Left cardiac atrium (tissue), 4 donors: Measurements from ENCODE around the gene BACH2. TPM values are rescaled to one million over a fixed set of nuclear protein-coding genes. Genes with fewer than 3 reads are reported as not detected.

Source experiments
- ATAC-seq, 2 donors: fragments of 200-7000 bp; cut with Tn5 transposase; one replicate each; pipeline ENCODE4 v1.9.1; 2020; ENCODE audit warnings: mild to moderate bottlenecking in 2 of 2, moderate library complexity in 2 of 2
- DNase-seq: peaks from one replicate; pipeline ENCODE4 v3.0.0-alpha.2; 2020
- intact Hi-C, 2 donors: fragments of 100-400 bp; cut with DNase I; formaldehyde crosslinking; loops; one replicate each; pipeline versions ENCODE4 v1.14.1 to v1.15.1; 2022 to 2023
- total RNA-seq, 2 donors: library from RNA; stranded (reverse); fragmentation: NEBNext Ultra II Directional; extraction: Animal tissue kit (Norgen Biotek cat#: 25700); gene quantifications; one replicate each; pipeline ENCODE4 v1.2.1, GENCODE V29; 2021
- donor health status: DM: no; HTN: yes; CAD: no.
- donor health status: DM: no; HTN: yes; CAD: no; lungs with severe emphysema.
- donor health status: DM: yes; HTN: yes; CAD: no.
- donor health status: Dilated cardiomyopathy.

BACH2 gene
- total RNA-seq, 2 donors from 2014 or later = 2.0 to 2.5 TPM

- no peak for ATAC-seq
- intact Hi-C loops = no loop called here
- DNase-seq = no peak
Observed at GRCh38 chr6:90004511-90004910, 292.1 kb downstream of the BACH2 start.

DNA sequence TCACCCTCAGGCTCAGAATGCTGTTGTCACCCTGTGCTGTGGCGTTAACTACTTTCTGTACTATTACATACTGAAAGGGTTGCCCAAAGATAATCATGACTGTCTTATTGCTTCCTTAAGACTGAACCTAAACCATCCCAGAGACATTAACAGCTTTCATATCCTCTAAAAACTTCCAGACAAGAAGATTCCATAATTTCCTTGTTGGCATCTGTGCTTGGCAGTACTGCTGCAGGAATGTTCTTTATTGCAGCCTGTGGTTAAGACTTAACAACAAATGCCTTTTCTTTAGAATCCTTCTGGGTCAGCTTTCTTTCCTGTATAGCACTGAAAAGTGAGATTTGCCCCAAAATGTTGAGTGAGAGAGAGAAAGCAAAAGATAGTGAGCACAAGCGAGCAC is 292.7 kb downstream of the BACH2 start:
- ATAC-seq (no peak), DNase-seq (no peak)
- intact Hi-C loops = no loop called here

GRCh38 chr6:90003069-90003795 is 293.4 kb downstream of the BACH2 start:
- intact Hi-C loops = no loop called here
- ATAC-seq (peak in 1 of 2 donors; percentile 63), DNase-seq (no peak)

- no peak for ATAC-seq
- intact Hi-C loops = no loop called here
Observed at GRCh38 chr6:90000864-90001731, 295.5 kb downstream of the BACH2 start.

DNA sequence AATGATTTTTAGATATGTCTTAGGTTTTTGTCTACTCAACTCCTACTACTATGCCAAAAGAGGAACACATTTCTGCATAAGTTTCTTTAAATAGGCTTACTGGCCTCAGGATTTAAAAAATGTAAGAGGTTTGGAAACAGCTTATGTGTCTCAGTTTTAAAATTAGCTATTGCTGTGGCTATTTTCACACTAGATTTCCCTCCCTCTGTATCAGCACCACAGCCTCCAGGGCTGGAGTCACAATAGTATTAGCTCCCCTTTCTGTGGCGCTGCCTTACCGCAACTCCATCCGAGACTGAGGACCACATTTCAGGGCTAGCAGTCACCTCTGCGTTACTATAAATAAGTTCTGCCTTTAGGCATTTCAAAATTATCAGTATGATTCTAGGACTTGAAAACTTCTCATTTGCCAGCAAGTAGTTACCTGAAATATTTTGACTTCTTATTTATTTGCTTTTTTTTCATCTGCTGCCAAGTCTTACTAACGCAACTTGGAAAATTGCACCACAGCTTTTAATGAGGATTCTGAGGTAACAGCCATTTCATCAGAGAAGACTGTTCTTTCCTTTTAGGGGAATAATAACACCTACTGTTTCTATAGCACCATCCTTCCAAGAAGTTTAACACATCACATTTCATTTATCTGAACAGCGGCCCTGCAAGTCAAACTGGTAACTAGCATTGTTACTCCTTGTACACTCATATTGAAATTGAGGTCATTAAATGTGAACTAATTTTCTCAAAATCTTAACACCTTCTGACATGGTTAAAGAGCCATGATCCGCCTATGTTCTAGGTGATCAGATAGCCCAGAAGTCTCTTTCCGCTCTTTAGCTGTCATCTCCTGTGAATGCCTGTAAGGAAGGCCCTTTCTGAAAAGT is 296.5 kb downstream of the BACH2 start:
- DNase-seq = no peak
- intact Hi-C loops = no loop called here
- ATAC-seq = peak in 1 of 2 donors; percentile 53

More at GRCh38 chr6:90000864-90001731, 295.5 kb downstream of the BACH2 start:
- DNase-seq = no peak

GRCh38 chr6:89999154-89999553 is 297.5 kb downstream of the BACH2 start:
- ATAC-seq (peak; percentile 53 to 75), DNase-seq (peak; percentile 66)
- intact Hi-C loops = no loop called here

- intact Hi-C loops = no loop called here
- DNase-seq (peak; percentile 34), ATAC-seq (peak; percentile 77 to 81)
Observed at GRCh38 chr6:89997456-89998445, 298.9 kb downstream of the BACH2 start.

DNA sequence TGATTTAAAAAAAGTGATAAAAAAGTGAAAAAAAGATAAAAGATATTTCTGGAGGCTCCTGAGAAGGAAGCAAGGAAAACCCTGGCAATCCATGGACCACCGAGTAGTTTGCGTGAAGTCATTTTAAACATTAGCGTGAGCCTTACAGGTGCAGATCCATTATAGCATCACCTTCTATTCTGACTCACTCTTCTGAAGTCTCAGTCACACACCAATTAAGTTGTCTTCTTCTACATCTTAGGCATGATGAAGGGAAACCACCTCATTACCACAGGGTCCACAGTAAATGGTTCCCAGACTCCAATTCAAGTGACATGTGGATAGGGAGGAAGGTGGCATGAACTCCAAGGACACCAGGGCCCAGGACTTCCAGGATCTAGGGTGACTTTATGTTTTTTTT is 303.2 kb downstream of the BACH2 start:
- ATAC-seq = no peak
- intact Hi-C loops = no loop called here
- DNase-seq = no peak

DNA sequence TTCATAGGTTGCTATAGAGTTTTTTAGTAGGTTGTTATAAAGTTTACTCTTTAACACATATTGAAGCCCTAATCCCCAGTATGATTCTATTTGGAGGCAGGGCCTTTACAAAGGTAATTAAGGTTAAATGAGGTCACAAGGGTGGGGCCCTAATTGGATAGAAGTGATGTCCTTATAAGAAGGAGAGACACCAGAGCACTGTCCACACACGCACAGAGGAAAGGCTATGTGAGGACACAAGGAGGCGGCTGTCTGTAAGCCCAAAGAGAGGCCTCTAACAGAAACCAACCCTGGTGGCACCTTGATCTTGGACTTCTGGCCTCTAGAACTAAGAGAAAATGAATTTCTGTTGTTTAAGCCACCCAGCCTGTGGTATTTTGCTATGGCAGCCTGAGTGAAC is 303.8 kb downstream of the BACH2 start:
- intact Hi-C loops = no loop called here
- ATAC-seq = no peak
- DNase-seq = no peak

DNA sequence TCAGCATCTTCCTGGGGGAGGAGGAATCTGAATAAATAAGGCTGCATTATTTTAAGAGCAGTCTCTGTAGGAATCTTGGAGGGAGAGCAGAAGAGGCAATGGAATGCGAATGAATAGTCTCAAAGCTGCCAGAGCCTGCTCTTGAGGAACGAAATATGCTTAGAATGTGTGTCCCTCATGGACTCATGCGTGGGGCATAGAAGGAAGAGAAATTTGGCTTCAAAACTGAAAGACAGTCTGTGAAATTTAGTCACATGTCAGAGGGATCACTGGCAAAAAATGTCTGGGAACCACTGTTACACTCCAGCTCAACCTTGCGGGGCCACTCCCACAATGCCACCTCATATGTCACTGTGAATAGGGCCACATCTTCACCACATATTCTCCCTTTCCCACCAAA is 306.9 kb downstream of the BACH2 start:
- intact Hi-C loops = no loop called here
- ATAC-seq = no peak
- no peak for DNase-seq

DNA sequence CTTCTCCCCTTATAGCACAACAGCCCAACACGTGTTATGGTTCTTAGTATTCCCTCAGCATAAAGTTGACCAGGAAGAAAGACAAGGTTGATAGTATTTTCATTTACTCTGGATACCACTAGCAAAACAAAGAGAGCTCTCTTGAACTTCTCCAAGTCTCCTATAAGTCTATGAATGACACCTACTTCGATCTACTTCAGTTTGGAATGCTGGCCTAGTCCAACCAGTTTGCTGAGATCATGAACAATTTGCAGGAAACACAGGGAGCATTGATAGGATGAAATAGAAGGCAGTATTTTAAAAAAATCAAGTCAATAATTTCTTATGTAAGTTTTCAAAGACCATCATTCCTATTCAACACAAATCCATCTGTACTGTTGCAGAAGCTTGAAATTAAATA is 308.8 kb downstream of the BACH2 start:
- ATAC-seq = no peak
- intact Hi-C loops = no loop called here
- no peak for DNase-seq

DNA sequence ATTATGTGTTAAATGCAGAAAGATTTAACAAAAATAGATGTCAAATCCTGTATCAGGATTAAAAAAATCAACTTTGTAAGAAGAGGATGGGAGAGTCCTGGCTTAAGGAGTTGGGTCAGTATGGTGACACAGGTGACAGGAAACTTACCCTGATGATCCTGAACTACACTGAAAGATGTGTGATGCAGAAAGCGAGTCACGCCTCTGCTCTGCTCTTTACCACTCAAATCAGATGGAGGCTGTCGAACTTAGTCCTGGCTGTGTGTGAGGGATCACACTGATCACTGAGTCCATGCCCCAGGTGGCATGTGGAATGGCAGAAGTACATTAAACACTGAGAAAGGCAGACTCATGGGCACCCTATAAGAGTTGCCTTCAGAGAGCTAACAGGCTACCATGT is 309.5 kb downstream of the BACH2 start:
- ATAC-seq (no peak), DNase-seq (no peak)
- intact Hi-C loops = no loop called here

DNA sequence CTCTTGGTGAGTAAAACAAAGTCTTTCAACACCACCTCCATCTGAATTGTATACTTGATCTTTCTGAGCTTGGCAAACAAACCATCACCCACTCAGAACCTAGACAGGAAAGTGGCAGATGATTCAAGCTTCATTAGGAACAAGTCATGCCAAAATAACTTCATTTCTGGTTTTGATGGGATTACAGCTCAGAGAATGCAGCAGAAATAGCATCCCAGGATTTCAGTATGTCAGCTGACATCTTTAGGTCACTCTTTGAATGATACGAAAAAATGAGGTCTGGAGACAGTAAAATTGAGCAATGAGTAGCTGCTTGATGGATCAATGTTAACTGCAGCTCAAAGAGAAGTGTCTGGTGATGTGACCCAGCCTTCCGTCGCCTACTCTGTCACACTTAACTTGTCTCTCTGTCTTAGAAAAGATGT is 310.0 kb downstream of the BACH2 start:
- intact Hi-C loops = no loop called here
- ATAC-seq = peak; percentile 20 to 21
- no peak for DNase-seq

DNA sequence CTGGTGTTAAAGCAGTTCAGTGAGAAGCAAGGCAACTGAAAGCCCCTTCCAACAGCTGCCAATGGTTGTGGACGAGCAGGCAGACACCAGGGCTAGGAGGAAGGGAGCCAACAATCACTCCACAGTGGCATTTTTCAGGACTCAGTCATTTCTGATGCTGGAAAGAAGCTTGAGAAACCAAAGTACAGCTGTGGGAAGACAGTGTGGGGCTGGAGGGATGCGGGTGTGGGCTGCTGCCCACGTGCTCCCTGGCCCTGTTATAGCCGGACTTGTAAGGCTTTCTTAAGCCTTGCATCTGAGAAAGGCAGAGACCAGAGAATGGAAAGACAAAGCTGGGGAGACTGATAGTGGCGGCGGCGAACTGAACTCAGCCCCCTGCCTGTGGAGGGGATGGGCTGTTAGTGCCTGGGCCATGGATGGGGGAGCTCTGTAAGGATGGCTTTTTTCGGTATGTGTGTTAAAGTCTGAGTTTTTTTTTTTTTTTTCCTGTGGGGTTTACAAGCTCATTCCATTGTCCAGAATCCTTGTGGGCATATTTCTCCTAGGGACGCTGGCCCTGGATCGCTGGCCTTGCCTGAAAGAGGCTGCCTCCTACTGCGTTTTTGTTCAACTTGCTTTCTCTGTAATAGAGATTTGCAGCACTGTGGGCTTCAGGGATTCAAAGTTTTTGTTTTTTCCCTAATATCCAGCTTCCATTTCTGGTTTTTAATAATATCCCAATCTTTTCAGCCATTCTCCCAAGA is 310.7 kb downstream of the BACH2 start:
- DNase-seq (peak; percentile 42), ATAC-seq (peak; percentile 52 to 85)
- intact Hi-C loops = no loop called here

GRCh38 chr6:89984926-89985750 is 311.5 kb downstream of the BACH2 start:
- ATAC-seq (peak; percentile 72 to 88), DNase-seq (peak; percentile 73)
- intact Hi-C loops = no loop called here

DNA sequence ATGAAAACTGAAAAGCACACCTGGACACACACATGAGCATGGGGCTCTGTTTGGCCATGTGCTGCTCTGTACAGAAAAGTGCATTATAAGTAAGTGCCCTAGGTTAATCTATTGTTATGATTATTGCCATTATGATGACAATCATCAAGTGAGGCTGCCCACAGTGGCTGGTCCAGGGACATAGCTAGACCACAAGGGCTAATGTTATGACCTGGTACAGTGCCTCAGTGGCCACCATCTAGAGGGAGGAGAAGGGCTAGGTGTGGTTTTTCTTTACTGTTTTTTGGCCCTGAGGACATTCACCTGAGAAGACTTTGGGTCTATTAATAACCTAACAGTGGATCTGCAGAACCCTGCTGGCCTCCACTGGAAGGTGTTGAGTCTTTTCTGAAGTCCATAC is 316.3 kb downstream of the BACH2 start:
- no peak for ATAC-seq
- no peak for DNase-seq
- intact Hi-C loops = no loop called here
